ENCODE results near the gene FGF1.

Gene FGF1

DNA sequence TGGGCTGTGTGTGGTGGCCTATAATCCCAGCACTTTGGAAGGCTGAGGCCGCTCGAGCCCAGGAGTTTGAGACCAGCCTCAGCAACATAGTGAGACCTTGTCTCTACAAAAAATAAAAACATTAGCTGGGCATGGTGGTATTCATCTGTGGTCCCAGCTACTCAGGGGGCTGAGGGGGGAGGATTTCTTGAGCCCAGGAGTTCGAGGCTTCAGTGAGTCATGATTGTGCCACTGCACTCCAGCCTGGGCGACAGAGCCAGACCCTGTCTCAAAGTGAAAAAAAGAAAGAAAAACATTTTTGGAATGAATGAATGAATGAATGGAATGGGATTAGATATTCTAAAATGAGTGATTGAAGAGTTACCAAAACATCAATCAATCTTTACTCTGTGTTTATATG is 85.8 kb downstream of the FGF1 start:
- ATAC-seq = no peak
- TF ChIP-seq RARB (CRISPR knock-in tag; IDR thresholded peaks at IDR 0.05) (no peak), ZNF70 (CRISPR knock-in tag; IDR thresholded peaks at IDR 0.05) (no peak), ZNF8 (CRISPR knock-in tag; IDR thresholded peaks at IDR 0.05) (no peak), ARNTL (CRISPR knock-in tag; IDR thresholded peaks at IDR 0.05; ENCODE audit: borderline replicate concordance, low read depth) (no peak), GLIS3 (CRISPR knock-in tag; IDR thresholded peaks at IDR 0.05) (no peak), ZFP30 (CRISPR knock-in tag; IDR thresholded peaks at IDR 0.05) (no peak), TCF4 (CRISPR knock-in tag; IDR thresholded peaks at IDR 0.05; ENCODE audit: borderline replicate concordance) (no peak), OSR1 (CRISPR knock-in tag; IDR thresholded peaks at IDR 0.05) (no peak), ISL1 (CRISPR knock-in tag; IDR thresholded peaks at IDR 0.05) (no peak), ZC3H10 (CRISPR knock-in tag; IDR thresholded peaks at IDR 0.05) (no peak), TOX (CRISPR knock-in tag; IDR thresholded peaks at IDR 0.05; ENCODE audit: borderline replicate concordance) (no peak), ZNF565 (CRISPR knock-in tag; conservative IDR thresholded peaks at IDR 0.05; ENCODE audit: low read depth) (no peak), CSDC2 (CRISPR knock-in tag; IDR thresholded peaks at IDR 0.05) (no peak), ESRRG (CRISPR knock-in tag; IDR thresholded peaks at IDR 0.05) (no peak)
- TF ChIP-seq, protein P1, sequence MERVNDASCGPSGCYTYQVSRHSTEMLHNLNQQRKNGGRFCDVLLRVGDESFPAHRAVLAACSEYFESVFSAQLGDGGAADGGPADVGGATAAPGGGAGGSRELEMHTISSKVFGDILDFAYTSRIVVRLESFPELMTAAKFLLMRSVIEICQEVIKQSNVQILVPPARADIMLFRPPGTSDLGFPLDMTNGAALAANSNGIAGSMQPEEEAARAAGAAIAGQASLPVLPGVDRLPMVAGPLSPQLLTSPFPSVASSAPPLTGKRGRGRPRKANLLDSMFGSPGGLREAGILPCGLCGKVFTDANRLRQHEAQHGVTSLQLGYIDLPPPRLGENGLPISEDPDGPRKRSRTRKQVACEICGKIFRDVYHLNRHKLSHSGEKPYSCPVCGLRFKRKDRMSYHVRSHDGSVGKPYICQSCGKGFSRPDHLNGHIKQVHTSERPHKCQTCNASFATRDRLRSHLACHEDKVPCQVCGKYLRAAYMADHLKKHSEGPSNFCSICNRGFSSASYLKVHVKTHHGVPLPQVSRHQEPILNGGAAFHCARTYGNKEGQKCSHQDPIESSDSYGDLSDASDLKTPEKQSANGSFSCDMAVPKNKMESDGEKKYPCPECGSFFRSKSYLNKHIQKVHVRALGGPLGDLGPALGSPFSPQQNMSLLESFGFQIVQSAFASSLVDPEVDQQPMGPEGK (CRISPR knock-in tag; IDR thresholded peaks at IDR 0.05; ENCODE audit: borderline replicate concordance) = no peak
- TF ChIP-seq, protein P2, sequence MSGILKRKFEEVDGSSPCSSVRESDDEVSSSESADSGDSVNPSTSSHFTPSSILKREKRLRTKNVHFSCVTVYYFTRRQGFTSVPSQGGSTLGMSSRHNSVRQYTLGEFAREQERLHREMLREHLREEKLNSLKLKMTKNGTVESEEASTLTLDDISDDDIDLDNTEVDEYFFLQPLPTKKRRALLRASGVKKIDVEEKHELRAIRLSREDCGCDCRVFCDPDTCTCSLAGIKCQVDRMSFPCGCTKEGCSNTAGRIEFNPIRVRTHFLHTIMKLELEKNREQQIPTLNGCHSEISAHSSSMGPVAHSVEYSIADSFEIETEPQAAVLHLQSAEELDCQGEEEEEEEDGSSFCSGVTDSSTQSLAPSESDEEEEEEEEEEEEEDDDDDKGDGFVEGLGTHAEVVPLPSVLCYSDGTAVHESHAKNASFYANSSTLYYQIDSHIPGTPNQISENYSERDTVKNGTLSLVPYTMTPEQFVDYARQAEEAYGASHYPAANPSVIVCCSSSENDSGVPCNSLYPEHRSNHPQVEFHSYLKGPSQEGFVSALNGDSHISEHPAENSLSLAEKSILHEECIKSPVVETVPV (CRISPR knock-in tag; IDR thresholded peaks at IDR 0.05) = no peak
- TF ChIP-seq, protein P3, sequence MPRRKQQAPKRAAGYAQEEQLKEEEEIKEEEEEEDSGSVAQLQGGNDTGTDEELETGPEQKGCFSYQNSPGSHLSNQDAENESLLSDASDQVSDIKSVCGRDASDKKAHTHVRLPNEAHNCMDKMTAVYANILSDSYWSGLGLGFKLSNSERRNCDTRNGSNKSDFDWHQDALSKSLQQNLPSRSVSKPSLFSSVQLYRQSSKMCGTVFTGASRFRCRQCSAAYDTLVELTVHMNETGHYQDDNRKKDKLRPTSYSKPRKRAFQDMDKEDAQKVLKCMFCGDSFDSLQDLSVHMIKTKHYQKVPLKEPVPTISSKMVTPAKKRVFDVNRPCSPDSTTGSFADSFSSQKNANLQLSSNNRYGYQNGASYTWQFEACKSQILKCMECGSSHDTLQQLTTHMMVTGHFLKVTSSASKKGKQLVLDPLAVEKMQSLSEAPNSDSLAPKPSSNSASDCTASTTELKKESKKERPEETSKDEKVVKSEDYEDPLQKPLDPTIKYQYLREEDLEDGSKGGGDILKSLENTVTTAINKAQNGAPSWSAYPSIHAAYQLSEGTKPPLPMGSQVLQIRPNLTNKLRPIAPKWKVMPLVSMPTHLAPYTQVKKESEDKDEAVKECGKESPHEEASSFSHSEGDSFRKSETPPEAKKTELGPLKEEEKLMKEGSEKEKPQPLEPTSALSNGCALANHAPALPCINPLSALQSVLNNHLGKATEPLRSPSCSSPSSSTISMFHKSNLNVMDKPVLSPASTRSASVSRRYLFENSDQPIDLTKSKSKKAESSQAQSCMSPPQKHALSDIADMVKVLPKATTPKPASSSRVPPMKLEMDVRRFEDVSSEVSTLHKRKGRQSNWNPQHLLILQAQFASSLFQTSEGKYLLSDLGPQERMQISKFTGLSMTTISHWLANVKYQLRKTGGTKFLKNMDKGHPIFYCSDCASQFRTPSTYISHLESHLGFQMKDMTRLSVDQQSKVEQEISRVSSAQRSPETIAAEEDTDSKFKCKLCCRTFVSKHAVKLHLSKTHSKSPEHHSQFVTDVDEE (CRISPR knock-in tag; IDR thresholded peaks at IDR 0.05) = no peak
- TF ChIP-seq, protein P4, sequence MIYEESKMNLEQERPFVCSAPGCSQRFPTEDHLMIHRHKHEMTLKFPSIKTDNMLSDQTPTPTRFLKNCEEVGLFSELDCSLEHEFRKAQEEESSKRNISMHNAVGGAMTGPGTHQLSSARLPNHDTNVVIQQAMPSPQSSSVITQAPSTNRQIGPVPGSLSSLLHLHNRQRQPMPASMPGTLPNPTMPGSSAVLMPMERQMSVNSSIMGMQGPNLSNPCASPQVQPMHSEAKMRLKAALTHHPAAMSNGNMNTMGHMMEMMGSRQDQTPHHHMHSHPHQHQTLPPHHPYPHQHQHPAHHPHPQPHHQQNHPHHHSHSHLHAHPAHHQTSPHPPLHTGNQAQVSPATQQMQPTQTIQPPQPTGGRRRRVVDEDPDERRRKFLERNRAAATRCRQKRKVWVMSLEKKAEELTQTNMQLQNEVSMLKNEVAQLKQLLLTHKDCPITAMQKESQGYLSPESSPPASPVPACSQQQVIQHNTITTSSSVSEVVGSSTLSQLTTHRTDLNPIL (CRISPR knock-in tag; IDR thresholded peaks at IDR 0.05; ENCODE audit: low read depth) = no peak
- TF ChIP-seq, protein P5, sequence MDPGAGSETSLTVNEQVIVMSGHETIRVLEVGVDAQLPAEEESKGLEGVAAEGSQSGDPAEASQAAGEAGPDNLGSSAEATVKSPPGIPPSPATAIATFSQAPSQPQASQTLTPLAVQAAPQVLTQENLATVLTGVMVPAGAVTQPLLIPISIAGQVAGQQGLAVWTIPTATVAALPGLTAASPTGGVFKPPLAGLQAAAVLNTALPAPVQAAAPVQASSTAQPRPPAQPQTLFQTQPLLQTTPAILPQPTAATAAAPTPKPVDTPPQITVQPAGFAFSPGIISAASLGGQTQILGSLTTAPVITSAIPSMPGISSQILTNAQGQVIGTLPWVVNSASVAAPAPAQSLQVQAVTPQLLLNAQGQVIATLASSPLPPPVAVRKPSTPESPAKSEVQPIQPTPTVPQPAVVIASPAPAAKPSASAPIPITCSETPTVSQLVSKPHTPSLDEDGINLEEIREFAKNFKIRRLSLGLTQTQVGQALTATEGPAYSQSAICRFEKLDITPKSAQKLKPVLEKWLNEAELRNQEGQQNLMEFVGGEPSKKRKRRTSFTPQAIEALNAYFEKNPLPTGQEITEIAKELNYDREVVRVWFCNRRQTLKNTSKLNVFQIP (CRISPR knock-in tag; IDR thresholded peaks at IDR 0.05; ENCODE audit: borderline replicate concordance, low read depth) = no peak

DNA sequence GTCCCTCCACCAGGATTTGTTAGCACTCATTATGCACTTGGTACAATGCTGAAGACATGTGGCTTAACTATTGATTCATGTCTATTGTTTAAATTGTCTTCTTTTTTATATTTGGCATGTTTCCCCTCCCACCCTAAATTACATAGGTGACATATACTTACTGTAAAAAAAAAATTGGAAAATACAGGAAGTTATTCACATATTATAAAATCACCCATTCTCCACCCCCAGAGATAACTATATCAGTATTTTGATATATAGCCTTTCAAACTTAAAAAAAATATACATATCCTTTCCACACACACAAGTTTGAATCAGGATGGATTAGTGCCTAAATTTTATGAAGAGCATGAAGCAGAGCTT is 87.6 kb downstream of the FGF1 start:
- ATAC-seq = no peak
- TF ChIP-seq ZNF565 (CRISPR knock-in tag; conservative IDR thresholded peaks at IDR 0.05; ENCODE audit: low read depth) (no peak), ZNF8 (CRISPR knock-in tag; IDR thresholded peaks at IDR 0.05) (no peak), ZC3H10 (CRISPR knock-in tag; IDR thresholded peaks at IDR 0.05) (no peak), ZFP3 (CRISPR knock-in tag; IDR thresholded peaks at IDR 0.05) (no peak), ZFP30 (CRISPR knock-in tag; IDR thresholded peaks at IDR 0.05) (no peak), TCF4 (CRISPR knock-in tag; IDR thresholded peaks at IDR 0.05; ENCODE audit: borderline replicate concordance) (no peak), ESRRG (CRISPR knock-in tag; IDR thresholded peaks at IDR 0.05) (no peak), GLIS3 (CRISPR knock-in tag; IDR thresholded peaks at IDR 0.05) (no peak), OSR1 (CRISPR knock-in tag; IDR thresholded peaks at IDR 0.05) (no peak), SNAI2 (CRISPR knock-in tag; IDR thresholded peaks at IDR 0.05) (no peak), PPARA (CRISPR knock-in tag; IDR thresholded peaks at IDR 0.05; ENCODE audit: borderline replicate concordance) (no peak)
- TF ChIP-seq, protein P2 (CRISPR knock-in tag; IDR thresholded peaks at IDR 0.05) = no peak
- TF ChIP-seq, protein P3 (CRISPR knock-in tag; IDR thresholded peaks at IDR 0.05) = no peak
- TF ChIP-seq, protein P4 (CRISPR knock-in tag; IDR thresholded peaks at IDR 0.05; ENCODE audit: low read depth) = no peak
